ENCODE measurements around the gene PIP5K1B. TPM values are rescaled to one million over a fixed set of nuclear protein-coding genes. Genes with fewer than 3 reads are reported as not detected.

Gene PIP5K1B
- total and polyA plus RNA-seq, 2 of the 13 experiments (the other 11 are each of a cell fraction or from before 2014, with no cell fraction given), result 15.8 to 17.5 TPM

- BruUV-seq (replicated peaks), result no TSS peak
- H3K4me3 ChIP-seq (replicated peaks in 1 of 3; ENCODE audit: insufficient read depth in 1 of 3, low read depth in 2 of 3, low read length in 3 of 3), result no peak overlapping the region
- intact Hi-C loops (cut with micrococcal nuclease; ENCODE audit: unreplicated experiment), result loop anchor here (2.0 kb wide), 1 partner anchor 61 kb away; no protein-coding TSS in a partner anchor
Measured at GRCh38 chr9:68844157-68844556, 139.1 kb downstream of the PIP5K1B start.

More at GRCh38 chr9:68844157-68844556, 139.1 kb downstream of the PIP5K1B start:
- FAIRE-seq (no peak), DNase-seq (ENCODE audit: low spot score) (no peak), ATAC-seq (no peak)
- Histone ChIP-seq H3K79me2 (ENCODE audit: insufficient read depth, low read length) (no peaks in the 10 kb centered on the region), H3K9me3 (ENCODE audit: low read length) (no peaks in the 10 kb centered on the region), H3K27me3 (ENCODE audit: control insufficient read depth in 1 of 2, insufficient read depth in 2 of 2, low read length in 2 of 2) (no peaks in the 10 kb centered on the region), H4K20me1 (ENCODE audit: insufficient read depth, low read length) (no peaks in the 10 kb centered on the region), H3K9ac (ENCODE audit: insufficient read depth, low read depth, low read length) (no peak overlapping the region), H3K27ac (ENCODE audit: extremely low read length, insufficient read depth, low read length) (no peak overlapping the region), H3K4me2 (ENCODE audit: low read depth, low read length) (no peak overlapping the region), H2AFZ (ENCODE audit: low read length) (no peak overlapping the region), H3K4me1 (ENCODE audit: insufficient read depth, low read length) (no peaks in the 10 kb centered on the region), H3K36me3 (replicated peaks in 1 of 2; ENCODE audit: control insufficient read depth in 1 of 2, insufficient read depth in 2 of 2, low read length in 2 of 2) (no peaks in the 10 kb centered on the region; a peak in 2 of 5 replicates)
- ChIA-PET CTCF (ENCODE audit: low intra/inter-chr PET ratio, low total read pairs) (interaction anchor here (0.7 to 3.1 kb wide), 2 partner anchors 138 to 260 kb away, joined by 3 to 29 read pairs; no protein-coding TSS in a partner anchor), POLR2A (no interaction called here)
- TF ChIP-seq HDAC1 (CRISPR knock-in tag; IDR thresholded peaks at IDR 0.05) (no peak), SP2 (CRISPR knock-in tag; IDR thresholded peaks at IDR 0.05) (no peak), ZNF777 (CRISPR knock-in tag; IDR thresholded peaks at IDR 0.05) (no peak), RFXANK (CRISPR knock-in tag; IDR thresholded peaks at IDR 0.05) (no peak), U2AF1 (optimal IDR thresholded peaks at IDR 0.05; ENCODE audit: low read depth, low read length) (no peak)
- TF ChIP-seq, protein P1, sequence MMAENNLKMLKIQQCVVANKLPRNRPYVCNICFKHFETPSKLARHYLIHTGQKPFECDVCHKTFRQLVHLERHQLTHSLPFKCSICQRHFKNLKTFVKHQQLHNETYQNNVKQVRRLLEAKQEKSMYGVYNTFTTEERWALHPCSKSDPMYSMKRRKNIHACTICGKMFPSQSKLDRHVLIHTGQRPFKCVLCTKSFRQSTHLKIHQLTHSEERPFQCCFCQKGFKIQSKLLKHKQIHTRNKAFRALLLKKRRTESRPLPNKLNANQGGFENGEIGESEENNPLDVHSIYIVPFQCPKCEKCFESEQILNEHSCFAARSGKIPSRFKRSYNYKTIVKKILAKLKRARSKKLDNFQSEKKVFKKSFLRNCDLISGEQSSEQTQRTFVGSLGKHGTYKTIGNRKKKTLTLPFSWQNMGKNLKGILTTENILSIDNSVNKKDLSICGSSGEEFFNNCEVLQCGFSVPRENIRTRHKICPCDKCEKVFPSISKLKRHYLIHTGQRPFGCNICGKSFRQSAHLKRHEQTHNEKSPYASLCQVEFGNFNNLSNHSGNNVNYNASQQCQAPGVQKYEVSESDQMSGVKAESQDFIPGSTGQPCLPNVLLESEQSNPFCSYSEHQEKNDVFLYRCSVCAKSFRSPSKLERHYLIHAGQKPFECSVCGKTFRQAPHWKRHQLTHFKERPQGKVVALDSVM (CRISPR knock-in tag; IDR thresholded peaks at IDR 0.05), result no peak
- TF ChIP-seq, protein P2, sequence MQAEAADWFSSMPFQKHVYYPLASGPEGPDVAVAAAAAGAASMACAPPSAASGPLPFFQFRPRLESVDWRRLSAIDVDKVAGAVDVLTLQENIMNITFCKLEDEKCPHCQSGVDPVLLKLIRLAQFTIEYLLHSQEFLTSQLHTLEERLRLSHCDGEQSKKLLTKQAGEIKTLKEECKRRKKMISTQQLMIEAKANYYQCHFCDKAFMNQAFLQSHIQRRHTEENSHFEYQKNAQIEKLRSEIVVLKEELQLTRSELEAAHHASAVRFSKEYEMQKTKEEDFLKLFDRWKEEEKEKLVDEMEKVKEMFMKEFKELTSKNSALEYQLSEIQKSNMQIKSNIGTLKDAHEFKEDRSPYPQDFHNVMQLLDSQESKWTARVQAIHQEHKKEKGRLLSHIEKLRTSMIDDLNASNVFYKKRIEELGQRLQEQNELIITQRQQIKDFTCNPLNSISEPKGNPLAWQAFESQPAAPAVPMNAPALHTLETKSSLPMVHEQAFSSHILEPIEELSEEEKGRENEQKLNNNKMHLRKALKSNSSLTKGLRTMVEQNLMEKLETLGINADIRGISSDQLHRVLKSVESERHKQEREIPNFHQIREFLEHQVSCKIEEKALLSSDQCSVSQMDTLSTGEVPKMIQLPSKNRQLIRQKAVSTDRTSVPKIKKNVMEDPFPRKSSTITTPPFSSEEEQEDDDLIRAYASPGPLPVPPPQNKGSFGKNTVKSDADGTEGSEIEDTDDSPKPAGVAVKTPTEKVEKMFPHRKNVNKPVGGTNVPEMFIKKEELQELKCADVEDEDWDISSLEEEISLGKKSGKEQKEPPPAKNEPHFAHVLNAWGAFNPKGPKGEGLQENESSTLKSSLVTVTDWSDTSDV (CRISPR knock-in tag; IDR thresholded peaks at IDR 0.05), result no peak
- in situ Hi-C loops (cut with HindIII; ENCODE audit: extremely low pct_ligation_motif_present, low pct_unique_long_range_greater_than_20kb), result loop anchor here (10.0 kb wide), 2 partner anchors 81 to 139 kb away; partner anchors contain the start of gene PIP5K1B
- WGBS (ENCODE audit: low lambda C conversion rate), result 100% methylated on average over 1 of the region's 3 CpGs
